Keratinocyte (primary cell): ENCODE data around the gene ATG4B. TPM values are rescaled to one million over a fixed set of nuclear protein-coding genes. Genes with fewer than 3 reads are reported as not detected.

Experiments used
- DNase-seq: peaks from one replicate; pipeline ENCODE4 v3.0.0-alpha.2; 2011; ENCODE audit warnings: low read depth, missing footprints, low spot score
- FAIRE-seq: peaks from 2 replicates; lab custom pipeline; 2011; peaks lifted over from hg19 to GRCh38; lab: Jason Lieb, UNC
- H2AFZ ChIP-seq: 2 replicates; pipeline ENCODE4 v1.6.0; 2012; ENCODE audit warnings: low read length, control low read depth, inconsistent platforms; ENCODE audit not compliant: control insufficient read depth
- H3K27ac ChIP-seq: 2 replicates; pipeline ENCODE4 v1.5.1; 2011; ENCODE audit warnings: low read length; ENCODE audit not compliant: control insufficient read depth, insufficient read depth
- H3K27me3 ChIP-seq: 3 replicates; pipeline ENCODE4 v1.6.0; 2011; ENCODE audit warnings: low read length; ENCODE audit not compliant: control insufficient read depth, insufficient read depth; ENCODE audit errors: extremely low read depth
- H3K36me3 ChIP-seq, 2 experiments: 2 replicates in 1 of 2; 3 replicates in 1 of 2; pipeline ENCODE4 v1.5.1; 2011; ENCODE audit warnings: low read length in 2 of 2, mild to moderate bottlenecking in 1 of 2; ENCODE audit not compliant: control insufficient read depth in 2 of 2, insufficient read depth in 2 of 2; ENCODE audit errors: extremely low read depth in 1 of 2
- H3K4me1 ChIP-seq: 3 replicates; pipeline ENCODE4 v1.5.1; 2011; ENCODE audit warnings: low read length; ENCODE audit not compliant: control insufficient read depth, insufficient read depth; ENCODE audit errors: extremely low read depth
- H3K4me2 ChIP-seq: 3 replicates; pipeline ENCODE4 v1.6.0; 2011; ENCODE audit warnings: low read depth, low read length; ENCODE audit not compliant: control insufficient read depth, insufficient read depth; ENCODE audit errors: extremely low read depth
- H3K4me3 ChIP-seq, 3 experiments: fragments of 200-600 bp in 1 of 3; sonication (generic) in 1 of 3; 2 replicates in 2 of 3; 3 replicates in 1 of 3; pipeline ENCODE4 v1.5.1; 2011 to 2016; ENCODE audit warnings: low read length in 3 of 3, mild to moderate bottlenecking in 3 of 3, control low read depth in 2 of 3, inconsistent platforms in 1 of 3, low read depth in 1 of 3, mixed read lengths in 1 of 3, mixed run types in 1 of 3, moderate library complexity in 1 of 3; ENCODE audit not compliant: control insufficient read depth in 2 of 3, insufficient read depth in 2 of 3; ENCODE audit errors: extremely low read depth in 1 of 3
- H3K79me2 ChIP-seq: 2 replicates; pipeline ENCODE4 v1.6.0; 2012; ENCODE audit warnings: low read length; ENCODE audit not compliant: control insufficient read depth, insufficient read depth
- H3K9ac ChIP-seq: 3 replicates; pipeline ENCODE4 v1.6.0; 2011; ENCODE audit warnings: low read length; ENCODE audit not compliant: control insufficient read depth, insufficient read depth; ENCODE audit errors: extremely low read depth
- H3K9me1 ChIP-seq: 3 replicates; pipeline ENCODE4 v1.6.0; 2011; ENCODE audit warnings: low read length; ENCODE audit not compliant: control insufficient read depth, insufficient read depth; ENCODE audit errors: extremely low read depth
- H3K9me3 ChIP-seq: 2 replicates; pipeline ENCODE4 v1.5.1; 2012; ENCODE audit warnings: low read depth, low read length; ENCODE audit not compliant: control insufficient read depth
- H4K20me1 ChIP-seq: 3 replicates; pipeline ENCODE4 v1.6.0; 2011; ENCODE audit warnings: low read length; ENCODE audit not compliant: control insufficient read depth, insufficient read depth; ENCODE audit errors: extremely low read depth
- EZH2 ChIP-seq: IDR thresholded peaks from one replicate; pipeline ENCODE4 v1.6.1; 2012; ENCODE audit warnings: inconsistent platforms, mild to moderate bottlenecking, low read length, moderate library complexity
- dilution Hi-C: fragments of 300-500 bp; cut with MboI; formaldehyde crosslinking; loops from one replicate; pipeline ENCODE4 v1.7.0; 2020; ENCODE audit warnings: low sequenced_read_pairs; ENCODE audit not compliant: extremely low pct_ligation_motif_present
- polyA plus RNA-seq, 5 experiments: library from polyadenylated mRNA; depleted of rRNA in 3 of 5; stranded (reverse) in 3 of 5; stranded (forward) in 1 of 5; unstranded in 1 of 5; fragments of >200 nt; gene quantifications; 1 replicate in 1 of 5; 2 replicates in 3 of 5; 3 replicates in 1 of 5; pipeline versions ENCODE4 v1.2.1 to v1.2.3, GENCODE V29; 2011 to 2012; ENCODE audit warnings: missing spikeins in 2 of 5, low read depth in 1 of 5, low replicate concordance in 1 of 5
- TF ChIP-seq, protein P1 (sequence below), 3 experiments: IDR thresholded peaks in 1 of 3; conservative IDR thresholded peaks in 1 of 3; optimal IDR thresholded peaks in 1 of 3; 2 replicates in 2 of 3; 3 replicates in 1 of 3; pipeline versions ENCODE3 to v1.5.1; 2011; ENCODE audit warnings: low read length in 3 of 3, mild to moderate bottlenecking in 3 of 3, moderate library complexity in 2 of 3, control low read depth in 1 of 3, inconsistent platforms in 1 of 3; ENCODE audit not compliant: insufficient read depth in 2 of 3; ENCODE audit errors: extremely low read depth in 1 of 3

Gene ATG4B
- polyA plus RNA-seq, 1 donor (not counting 4 experiments of a cell fraction or from before 2014, with no cell fraction given): 69.0 TPM

DNA sequence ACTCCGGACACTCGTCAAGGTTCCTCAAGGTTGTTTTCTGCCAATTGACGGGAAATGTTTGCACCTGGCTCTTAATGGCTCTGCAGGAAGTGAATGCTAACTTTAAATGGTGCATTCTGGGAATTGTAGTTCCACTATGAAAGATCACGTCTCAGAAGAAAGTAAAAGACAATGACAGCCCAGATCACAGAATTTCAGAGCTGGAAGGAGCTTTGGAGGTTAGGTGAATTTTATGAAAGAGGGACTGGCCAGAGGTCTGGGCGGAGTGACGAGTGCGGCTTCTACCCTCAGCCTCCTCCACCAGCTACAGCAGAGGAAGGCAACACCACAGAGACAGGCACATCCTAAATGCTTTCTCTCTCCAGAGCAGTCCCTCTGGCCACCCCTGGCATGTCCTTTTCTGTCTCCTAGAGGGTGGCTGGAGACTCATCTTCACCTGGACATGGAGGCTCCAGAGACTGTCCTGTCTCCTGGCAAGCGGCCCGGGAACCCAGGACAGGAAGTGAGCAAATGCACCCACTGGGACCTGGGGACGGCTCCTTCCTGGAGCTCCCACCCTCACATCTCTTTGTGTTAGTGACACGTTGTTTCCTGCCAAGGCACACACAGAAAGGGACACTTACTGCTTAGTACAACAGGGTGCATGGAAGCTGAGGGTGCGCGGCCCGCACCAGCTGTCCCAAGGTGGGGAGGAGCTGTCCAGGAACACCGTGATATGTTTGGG, 19.9 kb upstream of the ATG4B start:
- DNase-seq: no peak
- dilution Hi-C loops: no loop called here
- no peak for FAIRE-seq
- Histone ChIP-seq H3K9me1 (peaks cover 2% of the 10 kb centered on the region), H4K20me1 (peaks cover 10% of the 10 kb centered on the region), H3K4me2 (no peak overlapping the region), H3K27me3 (no peaks in the 10 kb centered on the region), H3K4me1 (no peaks in the 10 kb centered on the region), H3K36me3 (peaks cover 11 to 25% of the 10 kb centered on the region in 2 experiments), H3K27ac (no peak overlapping the region), H3K4me3 (no peak overlapping the region), H3K79me2 (peaks cover 74% of the 10 kb centered on the region), H3K9ac (no peak overlapping the region), H2AFZ (no peak overlapping the region), H3K9me3 (peaks cover 8% of the 10 kb centered on the region)
- TF ChIP-seq EZH2: no peak
- TF ChIP-seq, protein P1, sequence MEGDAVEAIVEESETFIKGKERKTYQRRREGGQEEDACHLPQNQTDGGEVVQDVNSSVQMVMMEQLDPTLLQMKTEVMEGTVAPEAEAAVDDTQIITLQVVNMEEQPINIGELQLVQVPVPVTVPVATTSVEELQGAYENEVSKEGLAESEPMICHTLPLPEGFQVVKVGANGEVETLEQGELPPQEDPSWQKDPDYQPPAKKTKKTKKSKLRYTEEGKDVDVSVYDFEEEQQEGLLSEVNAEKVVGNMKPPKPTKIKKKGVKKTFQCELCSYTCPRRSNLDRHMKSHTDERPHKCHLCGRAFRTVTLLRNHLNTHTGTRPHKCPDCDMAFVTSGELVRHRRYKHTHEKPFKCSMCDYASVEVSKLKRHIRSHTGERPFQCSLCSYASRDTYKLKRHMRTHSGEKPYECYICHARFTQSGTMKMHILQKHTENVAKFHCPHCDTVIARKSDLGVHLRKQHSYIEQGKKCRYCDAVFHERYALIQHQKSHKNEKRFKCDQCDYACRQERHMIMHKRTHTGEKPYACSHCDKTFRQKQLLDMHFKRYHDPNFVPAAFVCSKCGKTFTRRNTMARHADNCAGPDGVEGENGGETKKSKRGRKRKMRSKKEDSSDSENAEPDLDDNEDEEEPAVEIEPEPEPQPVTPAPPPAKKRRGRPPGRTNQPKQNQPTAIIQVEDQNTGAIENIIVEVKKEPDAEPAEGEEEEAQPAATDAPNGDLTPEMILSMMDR (optimal IDR thresholded peaks at IDR 0.05 in 1 of 3, IDR thresholded peaks at IDR 0.05 in 1 of 3, conservative IDR thresholded peaks at IDR 0.05 in 1 of 3; ENCODE audit: extremely low read depth in 1 of 3, insufficient read depth in 2 of 3, low read length in 3 of 3): no peak

DNA sequence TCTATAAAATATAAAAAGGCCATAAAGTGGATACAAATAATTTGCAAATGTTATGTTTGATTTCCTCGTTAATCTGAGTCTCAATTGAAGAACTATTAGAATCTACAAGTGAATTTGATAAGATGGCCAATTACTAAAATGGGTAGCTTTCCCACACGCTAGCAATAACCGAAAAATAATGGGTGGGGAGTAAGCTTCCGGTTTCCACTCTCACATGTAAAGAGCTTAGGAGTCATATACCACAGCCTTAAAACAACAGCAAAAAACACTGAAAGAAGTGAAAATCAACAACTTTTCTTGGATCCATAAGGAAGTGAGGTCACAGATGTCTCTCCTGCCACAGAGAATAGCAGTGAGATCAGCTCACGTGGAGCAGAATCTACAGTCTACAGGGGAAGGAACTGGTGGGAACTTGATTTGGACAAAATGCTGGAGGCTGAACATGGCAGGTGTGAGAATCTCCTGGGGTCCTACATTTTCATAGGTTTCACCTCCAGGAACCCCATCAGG, 19.1 kb upstream of the ATG4B start:
- H3K9ac ChIP-seq: no peak overlapping the region
- no peak overlapping the region for H3K27ac ChIP-seq
- H3K9me3 ChIP-seq: peaks cover 8% of the 10 kb centered on the region
- peaks cover 2% of the 10 kb centered on the region for H3K9me1 ChIP-seq
- no peak overlapping the region for H2AFZ ChIP-seq
- H3K4me2 ChIP-seq: no peak overlapping the region
- H4K20me1 ChIP-seq: peaks cover 10% of the 10 kb centered on the region
- dilution Hi-C loops: no loop called here
- H3K36me3 ChIP-seq: peaks cover 11 to 25% of the 10 kb centered on the region in 2 experiments
- H3K79me2 ChIP-seq: peaks cover 76% of the 10 kb centered on the region
- TF ChIP-seq EZH2: no peak
- TF ChIP-seq, protein P1 (optimal IDR thresholded peaks at IDR 0.05 in 1 of 3, IDR thresholded peaks at IDR 0.05 in 1 of 3, conservative IDR thresholded peaks at IDR 0.05 in 1 of 3; ENCODE audit: extremely low read depth in 1 of 3, insufficient read depth in 2 of 3, low read length in 3 of 3): no peak
- H3K4me3 ChIP-seq: no peak overlapping the region
- DNase-seq (no peak), FAIRE-seq (no peak)
- H3K4me1 ChIP-seq: no peaks in the 10 kb centered on the region
- H3K27me3 ChIP-seq: no peaks in the 10 kb centered on the region
